NB4 (cell line): ENCODE data around the gene C9orf43.

Experiments
- CTCF ChIP-seq: IDR thresholded peaks from one replicate; pipeline ENCODE4 v1.5.1; 2012; ENCODE audit warnings: low read depth, low read length
- MYC ChIP-seq: IDR thresholded peaks from 2 replicates; pipeline ENCODE4 v1.6.1; 2011; ENCODE audit warnings: low read depth, low read length
- POLR2A ChIP-seq: IDR thresholded peaks from 2 replicates; pipeline ENCODE4 v1.6.1; 2011; ENCODE audit warnings: mild to moderate bottlenecking; ENCODE audit not compliant: insufficient read length; ENCODE audit errors: extremely low read depth
- TF ChIP-seq, protein P1 (sequence below): IDR thresholded peaks from 2 replicates; pipeline ENCODE4 v1.6.1; 2011; ENCODE audit warnings: low read depth, low read length

GRCh38 chr9:113477661-113478060, 67.1 kb downstream of the C9orf43 start:
- no peak for TF ChIP-seq POLR2A
- no peak for TF ChIP-seq CTCF
- TF ChIP-seq, protein P1, sequence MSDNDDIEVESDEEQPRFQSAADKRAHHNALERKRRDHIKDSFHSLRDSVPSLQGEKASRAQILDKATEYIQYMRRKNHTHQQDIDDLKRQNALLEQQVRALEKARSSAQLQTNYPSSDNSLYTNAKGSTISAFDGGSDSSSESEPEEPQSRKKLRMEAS: no peak
- TF ChIP-seq MYC: no peak
